ENCODE data around the gene BCAT1.

DNA sequence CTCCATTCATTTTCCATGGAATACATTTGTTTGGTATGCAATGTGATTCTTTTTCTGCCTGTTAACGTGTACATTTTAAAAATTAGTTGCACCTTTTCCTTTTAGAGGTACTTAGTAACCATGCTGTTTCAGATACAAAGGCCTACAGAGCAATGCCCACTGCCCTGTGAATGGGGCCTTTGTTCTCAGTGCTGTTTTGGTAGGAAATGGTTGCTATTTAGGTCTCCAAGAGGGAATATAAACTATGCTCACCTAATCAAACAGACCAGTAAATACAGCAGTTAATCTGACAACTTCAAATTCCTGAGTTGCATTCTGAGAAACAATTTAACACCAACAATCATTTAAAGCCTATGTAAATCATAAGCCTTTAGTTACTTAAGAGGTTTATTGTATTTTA lies 188.7 kb downstream of the BCAT1 start:
- TF ChIP-seq CTCF (IDR thresholded peaks at IDR 0.05) (no peak), POLR2A (IDR thresholded peaks at IDR 0.05) (no peak), POLR2AphosphoS5 (IDR thresholded peaks at IDR 0.05) (no peak), EP300 (IDR thresholded peaks at IDR 0.05; ENCODE audit: low read depth) (no peak)

Measured in transverse colon (tissue), 4 donors.